C4-2B (cell line): ENCODE results near the gene ATXN1.

Experiments
- CTCF ChIP-seq: fragments of 450-650 bp; conservative IDR thresholded peaks from 2 replicates; pipeline ENCODE4 v1.5.1; 2017; ENCODE audit warnings: mild to moderate bottlenecking
- ZFX ChIP-seq: fragments of 450-650 bp; IDR thresholded peaks from 2 replicates; pipeline ENCODE4 v1.6.1; 2017

DNA sequence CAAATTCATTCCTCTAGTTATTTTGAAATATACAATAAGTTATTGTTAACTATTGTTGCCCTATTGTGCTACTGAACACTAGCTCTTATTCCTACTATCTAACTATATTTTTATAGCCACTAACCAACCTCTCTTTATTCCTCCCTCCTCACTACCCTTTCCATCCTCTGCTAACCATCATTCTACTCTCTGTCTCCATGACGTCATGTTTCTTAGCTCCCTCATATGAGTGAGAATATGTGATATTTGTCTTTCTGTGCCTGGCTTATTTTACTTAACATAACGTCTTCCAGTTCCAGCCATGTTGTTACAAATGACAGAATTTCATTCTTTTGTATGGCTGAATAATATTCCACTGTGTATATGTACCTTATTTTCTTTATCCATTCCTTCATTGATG, 95.3 kb downstream of the ATXN1 start:
- no peak for TF ChIP-seq CTCF
- no peak for TF ChIP-seq ZFX
